ENCODE data around the gene POU6F2. TPM values are rescaled to one million over a fixed set of nuclear protein-coding genes. Genes with fewer than 3 reads are reported as not detected.

The POU6F2 gene
- total RNA-seq, 1 experiment from 2014 or later, result 0.64 TPM

DNA sequence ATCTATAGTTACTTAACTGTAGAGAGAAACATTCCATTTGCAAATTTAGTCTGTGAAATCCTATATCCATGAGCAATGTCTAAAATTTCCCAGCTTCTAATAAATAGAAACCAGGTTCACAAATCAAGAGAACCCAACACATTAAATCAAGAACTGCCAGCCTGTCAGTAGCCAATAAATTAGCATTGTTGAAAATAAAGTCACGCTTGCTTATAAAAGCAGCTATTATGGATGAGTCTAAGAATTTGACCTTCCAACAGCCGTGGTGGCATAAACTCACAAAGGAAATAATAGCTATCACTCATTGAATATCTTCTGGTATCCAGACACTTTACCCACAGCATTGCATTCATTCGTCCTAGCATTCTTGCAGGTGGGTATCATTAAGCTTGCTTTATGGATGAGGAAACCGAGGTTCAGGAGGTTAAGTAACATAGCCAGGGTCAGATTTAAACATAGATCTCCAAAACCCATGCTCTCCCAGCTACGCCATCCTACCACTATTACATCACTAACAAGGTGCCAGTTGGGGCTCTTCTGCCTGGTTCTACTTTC, 328.4 kb downstream of the POU6F2 start:
- no peaks in the 10 kb centered on the region for H3K36me3 Mint-ChIP-seq (ENCODE audit: insufficient read depth, unreplicated experiment)
- H3K27ac Mint-ChIP-seq (ENCODE audit: unreplicated experiment), result no peak overlapping the region
- DNase-seq, result no peak
- intact Hi-C loops (cut with micrococcal nuclease; ENCODE audit: unreplicated experiment), result no loop called here
- CTCF ChIA-PET, result no interaction called here
- TF ChIP-seq, protein P1, sequence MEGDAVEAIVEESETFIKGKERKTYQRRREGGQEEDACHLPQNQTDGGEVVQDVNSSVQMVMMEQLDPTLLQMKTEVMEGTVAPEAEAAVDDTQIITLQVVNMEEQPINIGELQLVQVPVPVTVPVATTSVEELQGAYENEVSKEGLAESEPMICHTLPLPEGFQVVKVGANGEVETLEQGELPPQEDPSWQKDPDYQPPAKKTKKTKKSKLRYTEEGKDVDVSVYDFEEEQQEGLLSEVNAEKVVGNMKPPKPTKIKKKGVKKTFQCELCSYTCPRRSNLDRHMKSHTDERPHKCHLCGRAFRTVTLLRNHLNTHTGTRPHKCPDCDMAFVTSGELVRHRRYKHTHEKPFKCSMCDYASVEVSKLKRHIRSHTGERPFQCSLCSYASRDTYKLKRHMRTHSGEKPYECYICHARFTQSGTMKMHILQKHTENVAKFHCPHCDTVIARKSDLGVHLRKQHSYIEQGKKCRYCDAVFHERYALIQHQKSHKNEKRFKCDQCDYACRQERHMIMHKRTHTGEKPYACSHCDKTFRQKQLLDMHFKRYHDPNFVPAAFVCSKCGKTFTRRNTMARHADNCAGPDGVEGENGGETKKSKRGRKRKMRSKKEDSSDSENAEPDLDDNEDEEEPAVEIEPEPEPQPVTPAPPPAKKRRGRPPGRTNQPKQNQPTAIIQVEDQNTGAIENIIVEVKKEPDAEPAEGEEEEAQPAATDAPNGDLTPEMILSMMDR (IDR thresholded peaks at IDR 0.05; ENCODE audit: unreplicated experiment), result no peak
- no peaks in the 10 kb centered on the region for H3K9me3 Mint-ChIP-seq (ENCODE audit: low read depth, unreplicated experiment)
- H3K4me1 Mint-ChIP-seq (ENCODE audit: low read depth, unreplicated experiment), result no peaks in the 10 kb centered on the region
- no peak overlapping the region for H3K4me3 Mint-ChIP-seq (ENCODE audit: low read depth, unreplicated experiment)
- peaks cover 28% of the 10 kb centered on the region for H3K27me3 Mint-ChIP-seq (ENCODE audit: unreplicated experiment)
- BruUV-seq (replicated peaks), result no TSS peak

GRCh38 chr7:39310699-39311098, 333.0 kb downstream of the POU6F2 start:
- H3K4me1 Mint-ChIP-seq (ENCODE audit: low read depth, unreplicated experiment), result no peaks in the 10 kb centered on the region
- CTCF ChIA-PET, result no interaction called here
- H3K4me3 Mint-ChIP-seq (ENCODE audit: low read depth, unreplicated experiment), result no peak overlapping the region
- no peak overlapping the region for H3K27ac Mint-ChIP-seq (ENCODE audit: unreplicated experiment)
- no peak for DNase-seq
- H3K27me3 Mint-ChIP-seq (ENCODE audit: unreplicated experiment), result peaks cover 35% of the 10 kb centered on the region
- intact Hi-C loops (cut with micrococcal nuclease; ENCODE audit: unreplicated experiment), result no loop called here
- no peaks in the 10 kb centered on the region for H3K9me3 Mint-ChIP-seq (ENCODE audit: low read depth, unreplicated experiment)
- TF ChIP-seq, protein P1 (IDR thresholded peaks at IDR 0.05; ENCODE audit: unreplicated experiment), result no peak
- no TSS peak for BruUV-seq (replicated peaks)
- no peaks in the 10 kb centered on the region for H3K36me3 Mint-ChIP-seq (ENCODE audit: insufficient read depth, unreplicated experiment)

DNA sequence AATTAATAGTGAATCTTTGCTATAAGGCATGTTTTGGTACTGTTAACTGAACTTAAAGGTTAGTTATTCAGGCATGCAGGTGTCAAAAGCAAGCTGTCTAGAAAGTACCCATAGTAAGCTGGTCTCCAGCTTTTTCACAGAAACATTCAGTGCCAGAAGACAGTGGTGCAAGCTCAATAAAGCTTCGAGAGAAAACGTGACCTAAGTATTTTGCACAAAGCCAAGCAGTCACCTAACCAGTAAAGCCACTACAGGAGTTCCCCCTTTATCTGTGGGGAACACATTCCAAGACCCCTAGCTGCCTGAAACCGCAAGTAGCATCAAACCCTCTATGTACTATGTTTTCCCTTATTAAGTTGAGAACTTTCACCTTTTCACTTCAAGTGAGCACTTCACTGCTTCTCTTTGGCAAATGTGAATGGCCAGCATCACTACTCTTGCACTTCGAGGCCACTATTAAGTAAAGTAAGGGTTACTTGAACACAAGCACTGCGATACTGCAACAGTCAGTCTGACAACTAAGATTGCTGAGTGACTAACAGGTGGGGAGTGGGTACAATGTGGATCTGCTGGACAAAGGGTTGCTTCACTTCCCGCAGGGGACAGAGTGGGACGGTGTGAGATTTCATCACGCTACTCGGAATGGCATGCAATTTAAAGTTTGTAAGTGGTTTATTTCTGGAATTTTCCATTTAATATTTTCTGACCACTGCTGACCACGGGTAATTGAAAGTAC, 334.7 kb downstream of the POU6F2 start:
- no TSS peak for BruUV-seq (replicated peaks)
- H3K9me3 Mint-ChIP-seq (ENCODE audit: low read depth, unreplicated experiment), result no peaks in the 10 kb centered on the region
- no peak for DNase-seq
- H3K4me3 Mint-ChIP-seq (ENCODE audit: low read depth, unreplicated experiment), result no peak overlapping the region
- no peak overlapping the region for H3K27ac Mint-ChIP-seq (ENCODE audit: unreplicated experiment)
- TF ChIP-seq, protein P1 (IDR thresholded peaks at IDR 0.05; ENCODE audit: unreplicated experiment), result no peak
- no peaks in the 10 kb centered on the region for H3K36me3 Mint-ChIP-seq (ENCODE audit: insufficient read depth, unreplicated experiment)
- H3K27me3 Mint-ChIP-seq (ENCODE audit: unreplicated experiment), result peaks cover 35% of the 10 kb centered on the region
- CTCF ChIA-PET, result interaction anchor here (0.6 kb wide), 1 partner anchor 922 kb away, joined by 3 read pairs; no protein-coding TSS in a partner anchor
- intact Hi-C loops (cut with micrococcal nuclease; ENCODE audit: unreplicated experiment), result no loop called here
- no peaks in the 10 kb centered on the region for H3K4me1 Mint-ChIP-seq (ENCODE audit: low read depth, unreplicated experiment)

GRCh38 chr7:39313376-39313775, 335.7 kb downstream of the POU6F2 start:
- intact Hi-C loops (cut with micrococcal nuclease; ENCODE audit: unreplicated experiment), result no loop called here
- Mint-ChIP-seq H3K27me3 (ENCODE audit: unreplicated experiment) (peaks cover 35% of the 10 kb centered on the region), H3K9me3 (ENCODE audit: low read depth, unreplicated experiment) (no peaks in the 10 kb centered on the region), H3K4me1 (ENCODE audit: low read depth, unreplicated experiment) (no peaks in the 10 kb centered on the region), H3K36me3 (ENCODE audit: insufficient read depth, unreplicated experiment) (no peaks in the 10 kb centered on the region), H3K4me3 (ENCODE audit: low read depth, unreplicated experiment) (no peak overlapping the region), H3K27ac (ENCODE audit: unreplicated experiment) (no peak overlapping the region)
- DNase-seq, result no peak
- no TSS peak for BruUV-seq (replicated peaks)
- TF ChIP-seq, protein P1 (IDR thresholded peaks at IDR 0.05; ENCODE audit: unreplicated experiment), result no peak
- CTCF ChIA-PET, result no interaction called here
